Fibroblast of villous mesenchyme (primary cell): ENCODE data around the gene ARRDC5. TPM values are rescaled to one million over a fixed set of nuclear protein-coding genes. Genes with fewer than 3 reads are reported as not detected.

ENCODE experiments used
- DNase-seq: peaks from one replicate; pipeline ENCODE4 v3.0.0-alpha.2; 2010; ENCODE audit warnings: low read depth
- H3K4me3 ChIP-seq: 2 replicates; pipeline ENCODE4 v1.5.1; 2011; ENCODE audit warnings: low read depth, mild to moderate bottlenecking, low read length
- CTCF ChIP-seq: IDR thresholded peaks from 2 replicates; pipeline ENCODE4 v1.5.1; 2012; ENCODE audit warnings: low read depth, mild to moderate bottlenecking, low read length; ENCODE audit not compliant: insufficient read depth
- total RNA-seq: library from RNA; depleted of rRNA; stranded (reverse); fragments of >200 nt; gene quantifications from 2 replicates; pipeline ENCODE4 v1.2.3, GENCODE V29; 2012

The ARRDC5 gene
- total RNA-seq, 1 donor = not detected

DNA sequence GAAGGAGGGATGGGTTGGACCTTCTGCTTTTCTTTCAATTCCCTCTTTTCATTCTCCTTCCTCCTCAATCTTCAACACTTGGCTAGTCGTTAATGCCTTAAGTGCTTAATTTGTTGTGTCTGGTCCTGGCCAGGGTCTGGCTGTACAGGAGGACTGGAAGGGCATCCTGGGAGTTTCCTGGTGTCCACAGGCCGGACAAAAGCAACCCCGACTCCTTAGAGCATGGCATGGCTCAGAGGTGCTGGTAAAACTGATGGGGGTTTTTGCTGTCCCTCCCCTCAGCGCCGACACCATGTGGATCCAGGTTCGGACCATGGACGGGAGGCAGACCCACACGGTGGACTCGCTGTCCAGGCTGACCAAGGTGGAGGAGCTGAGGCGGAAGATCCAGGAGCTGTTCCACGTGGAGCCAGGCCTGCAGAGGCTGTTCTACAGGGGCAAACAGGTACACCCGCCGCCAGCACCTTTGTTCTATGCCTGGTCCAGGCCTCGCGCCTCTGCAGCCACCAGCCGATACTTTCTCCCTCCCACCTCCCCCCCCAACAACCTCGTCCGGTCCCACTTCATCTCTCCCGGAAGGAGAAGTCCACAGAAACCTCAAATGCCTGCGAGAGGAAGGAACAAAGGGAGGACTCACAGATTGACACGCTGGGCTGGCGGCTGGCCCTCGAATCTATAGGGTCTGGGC is 8.0 kb upstream of the ARRDC5 start:
- peak; percentile 31 for DNase-seq
- H3K4me3 ChIP-seq = peak overlapping the region; percentile 68
- no peak for TF ChIP-seq CTCF

- peak; percentile 90 for DNase-seq
- peak overlapping the region; percentile 68 for H3K4me3 ChIP-seq
- no peak for TF ChIP-seq CTCF
These were observed 7.3 kb upstream of the ARRDC5 start for GRCh38 chr19:4909897-4910593.

DNA sequence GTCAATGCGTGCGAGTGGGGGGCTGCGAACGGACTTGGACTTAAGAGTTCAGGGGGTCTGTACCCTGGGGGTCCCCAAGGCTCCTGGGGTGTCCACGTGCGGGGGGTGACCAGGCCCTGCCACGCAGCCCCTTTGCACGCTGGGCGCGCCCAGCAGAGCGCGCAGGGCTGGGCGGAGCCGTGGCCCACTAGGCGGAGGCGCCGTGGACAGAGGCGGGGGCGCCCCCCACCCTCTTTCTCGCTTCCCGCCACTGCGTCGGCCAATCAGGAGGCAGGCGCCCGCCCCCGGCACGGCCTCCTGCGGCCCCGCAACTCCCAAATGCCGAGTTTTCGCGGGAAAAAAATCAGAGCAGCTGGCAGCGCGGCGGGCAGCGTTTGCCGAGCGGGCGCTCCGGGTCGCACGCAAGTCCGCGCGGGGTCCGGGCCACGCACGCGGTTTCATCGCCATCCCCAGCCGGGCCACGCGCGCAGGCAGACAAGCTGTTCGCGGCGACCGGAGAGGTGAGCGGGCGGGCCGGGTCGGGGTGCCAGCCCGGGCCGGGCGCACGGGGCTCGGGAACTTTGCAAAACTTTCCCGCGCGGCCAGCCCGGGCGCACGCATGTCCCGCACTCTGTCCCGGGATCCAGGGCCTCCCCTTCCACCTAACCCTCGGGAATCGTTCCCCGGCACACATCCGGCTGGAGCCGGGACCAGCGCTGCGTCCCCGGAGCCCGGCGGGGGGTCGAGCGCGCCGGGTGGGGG is 6.6 kb upstream of the ARRDC5 start, which contains the start of gene UHRF1:
TSS of gene UHRF1 (plus strand) at position 346 of the 741 bp plus-strand sequence. CDS start 1,385 bp downstream, outside the sequence.
- H3K4me3 ChIP-seq = peak within 1 kb of the TSS; percentile 68
- no peak for TF ChIP-seq CTCF
- DNase-seq = peak; percentile 12

- H3K4me3 ChIP-seq = no peak overlapping the region
- TF ChIP-seq CTCF = no peak
- DNase-seq = no peak
These were observed 6.1 kb upstream of the ARRDC5 start for GRCh38 chr19:4908781-4909155.

DNA sequence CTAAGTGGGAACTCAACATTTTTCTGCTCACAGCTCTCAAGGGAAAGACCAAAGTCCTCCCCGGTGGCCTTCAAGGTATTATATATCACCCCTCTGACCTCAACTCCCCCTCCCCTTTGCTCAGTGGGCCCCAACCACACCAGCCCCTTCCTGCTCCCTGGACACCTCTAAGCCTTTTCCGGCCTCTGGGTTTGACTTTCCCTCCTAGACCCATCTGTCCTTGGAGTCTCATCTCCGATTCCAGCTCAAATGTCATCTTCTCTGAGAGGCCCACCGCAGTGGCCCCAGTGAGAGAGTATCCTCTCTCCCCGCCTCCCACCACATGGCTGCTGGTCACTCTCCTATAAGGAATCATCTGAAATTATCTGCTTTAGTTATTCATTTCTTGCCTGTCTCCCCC is 5.7 kb upstream of the ARRDC5 start:
- H3K4me3 ChIP-seq = no peak overlapping the region
- TF ChIP-seq CTCF = no peak
- DNase-seq = no peak

DNA sequence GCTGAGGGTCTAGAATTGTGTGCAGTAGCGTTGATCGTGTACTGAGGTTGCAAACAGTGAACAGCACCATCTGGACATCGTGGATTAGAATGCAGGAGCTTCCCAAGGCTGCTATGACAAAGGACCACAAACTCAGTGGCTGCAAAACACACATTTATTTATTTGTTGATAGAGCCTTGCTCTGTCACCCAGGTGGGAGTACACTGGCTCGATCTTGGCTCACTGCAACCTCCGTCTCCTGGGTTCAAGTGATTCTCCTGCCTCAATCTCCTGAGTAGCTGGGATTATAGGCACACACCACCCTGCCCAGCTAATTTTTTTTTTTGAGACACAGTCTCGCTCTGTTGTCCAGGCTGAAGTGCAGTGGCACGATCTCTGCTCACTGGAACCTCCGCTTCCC is 4.3 kb upstream of the ARRDC5 start:
- no peak for DNase-seq
- TF ChIP-seq CTCF = no peak
- no peak overlapping the region for H3K4me3 ChIP-seq
